ENCODE measurements around the gene ABTB2.

ABTB2 gene

GRCh38 chr11:34184505-34185015, 173.2 kb downstream of the ABTB2 start:
- DNase-seq (ENCODE audit: extremely low read depth, insufficient read length), result no peak
- TF ChIP-seq, protein P1, sequence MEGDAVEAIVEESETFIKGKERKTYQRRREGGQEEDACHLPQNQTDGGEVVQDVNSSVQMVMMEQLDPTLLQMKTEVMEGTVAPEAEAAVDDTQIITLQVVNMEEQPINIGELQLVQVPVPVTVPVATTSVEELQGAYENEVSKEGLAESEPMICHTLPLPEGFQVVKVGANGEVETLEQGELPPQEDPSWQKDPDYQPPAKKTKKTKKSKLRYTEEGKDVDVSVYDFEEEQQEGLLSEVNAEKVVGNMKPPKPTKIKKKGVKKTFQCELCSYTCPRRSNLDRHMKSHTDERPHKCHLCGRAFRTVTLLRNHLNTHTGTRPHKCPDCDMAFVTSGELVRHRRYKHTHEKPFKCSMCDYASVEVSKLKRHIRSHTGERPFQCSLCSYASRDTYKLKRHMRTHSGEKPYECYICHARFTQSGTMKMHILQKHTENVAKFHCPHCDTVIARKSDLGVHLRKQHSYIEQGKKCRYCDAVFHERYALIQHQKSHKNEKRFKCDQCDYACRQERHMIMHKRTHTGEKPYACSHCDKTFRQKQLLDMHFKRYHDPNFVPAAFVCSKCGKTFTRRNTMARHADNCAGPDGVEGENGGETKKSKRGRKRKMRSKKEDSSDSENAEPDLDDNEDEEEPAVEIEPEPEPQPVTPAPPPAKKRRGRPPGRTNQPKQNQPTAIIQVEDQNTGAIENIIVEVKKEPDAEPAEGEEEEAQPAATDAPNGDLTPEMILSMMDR (IDR thresholded peaks at IDR 0.05; ENCODE audit: insufficient read depth, low read length, poor library complexity, severe bottlenecking), result no peak
- no peaks in the 10 kb centered on the region for H3K27me3 ChIP-seq (replicated peaks; ENCODE audit: control insufficient read depth, insufficient read depth, low read length)
- H3K4me3 ChIP-seq (replicated peaks; ENCODE audit: low read depth, low read length), result no peak overlapping the region
- no peaks in the 10 kb centered on the region for H3K36me3 ChIP-seq (ENCODE audit: control insufficient read depth, insufficient read depth, low read length)

DNA sequence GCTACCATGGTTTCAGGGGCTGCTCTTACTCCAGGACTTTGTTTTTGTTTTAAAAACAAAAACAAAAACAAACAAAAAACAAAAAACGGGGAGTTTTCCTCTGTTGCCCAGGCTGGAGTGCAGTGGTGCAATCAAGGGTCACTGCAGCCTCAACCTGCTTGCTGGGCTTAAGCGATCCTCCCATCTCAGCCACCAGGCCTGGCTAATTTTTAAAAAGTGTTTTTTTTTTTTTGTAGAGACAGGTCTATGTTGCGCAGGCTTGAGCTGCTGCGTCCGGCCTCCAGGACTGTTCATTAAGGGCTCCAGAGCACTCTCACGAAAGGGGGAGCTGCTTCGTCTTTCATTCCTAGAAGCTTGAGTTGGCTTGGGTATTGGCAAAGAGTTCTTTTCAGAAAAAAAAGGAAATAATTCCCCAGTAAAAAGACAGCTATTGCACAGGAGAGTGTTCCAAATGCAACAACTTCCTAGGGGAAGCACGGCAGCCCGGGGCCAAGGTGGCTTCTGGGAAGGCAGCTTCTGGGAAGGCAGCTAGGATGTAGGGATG, 173.9 kb downstream of the ABTB2 start:
- DNase-seq (ENCODE audit: extremely low read depth, insufficient read length), result no peak
- H3K4me3 ChIP-seq (replicated peaks; ENCODE audit: low read depth, low read length), result no peak overlapping the region
- no peaks in the 10 kb centered on the region for H3K27me3 ChIP-seq (replicated peaks; ENCODE audit: control insufficient read depth, insufficient read depth, low read length)
- TF ChIP-seq, protein P1 (IDR thresholded peaks at IDR 0.05; ENCODE audit: insufficient read depth, low read length, poor library complexity, severe bottlenecking), result no peak
- no peaks in the 10 kb centered on the region for H3K36me3 ChIP-seq (ENCODE audit: control insufficient read depth, insufficient read depth, low read length)

DNA sequence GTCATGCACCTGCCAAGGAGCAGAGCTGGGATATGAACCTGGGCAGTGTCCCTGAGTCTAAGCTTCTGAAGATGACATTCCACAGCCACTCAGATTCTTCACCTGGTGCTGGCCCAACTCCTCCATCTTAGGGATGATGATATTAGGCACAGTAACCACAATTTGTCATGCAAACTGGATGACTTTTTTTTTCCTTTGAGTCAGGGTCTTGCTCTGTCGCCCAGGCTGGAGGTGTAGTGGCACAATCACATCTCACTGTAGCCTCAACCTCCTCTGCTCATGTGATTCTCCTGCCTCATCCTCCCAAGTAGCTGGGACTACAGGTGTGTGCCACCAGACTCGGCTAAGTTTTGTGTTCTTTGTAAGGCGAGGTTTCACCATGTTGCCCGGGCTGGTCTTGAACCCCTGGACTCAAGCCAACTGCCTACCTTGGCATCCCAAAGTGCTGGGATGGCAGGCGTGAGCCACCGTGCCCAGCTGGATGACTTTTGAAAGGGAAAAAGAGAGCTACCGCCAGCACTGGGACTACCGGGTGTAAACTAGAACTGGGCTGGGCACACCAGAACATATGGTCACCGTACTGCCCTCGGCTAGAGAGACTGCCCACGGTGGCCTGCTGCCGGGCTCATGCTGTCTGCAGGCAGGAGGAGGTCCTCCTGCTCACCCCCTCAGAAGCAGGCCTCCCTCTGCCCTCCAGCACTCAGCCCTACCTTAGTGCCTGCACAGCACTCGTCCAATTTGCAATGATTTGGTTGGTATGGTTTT, 174.7 kb downstream of the ABTB2 start:
- H3K4me3 ChIP-seq (replicated peaks; ENCODE audit: low read depth, low read length), result no peak overlapping the region
- DNase-seq (ENCODE audit: extremely low read depth, insufficient read length), result no peak
- no peaks in the 10 kb centered on the region for H3K36me3 ChIP-seq (ENCODE audit: control insufficient read depth, insufficient read depth, low read length)
- no peaks in the 10 kb centered on the region for H3K27me3 ChIP-seq (replicated peaks; ENCODE audit: control insufficient read depth, insufficient read depth, low read length)
- TF ChIP-seq, protein P1 (IDR thresholded peaks at IDR 0.05; ENCODE audit: insufficient read depth, low read length, poor library complexity, severe bottlenecking), result no peak

DNA sequence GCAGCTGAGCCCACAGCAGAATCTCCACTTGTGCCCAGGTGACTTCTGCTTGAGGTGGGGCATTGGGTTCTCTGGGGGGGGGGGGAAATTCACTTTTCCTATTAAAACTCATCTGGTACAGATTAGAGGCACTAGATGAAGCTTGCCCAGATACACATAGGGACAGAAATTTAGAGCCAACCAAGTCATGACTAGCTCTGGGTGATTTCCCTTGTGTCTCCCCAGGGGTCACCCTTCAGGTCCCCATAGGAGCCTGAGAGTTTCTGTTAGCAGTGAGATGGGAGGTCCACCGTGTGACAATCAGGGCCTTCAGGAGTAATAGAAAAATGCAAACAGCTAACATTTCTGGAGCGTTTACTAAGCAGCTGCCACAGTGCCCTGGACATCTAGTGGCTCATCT, 175.4 kb downstream of the ABTB2 start:
- H3K36me3 ChIP-seq (ENCODE audit: control insufficient read depth, insufficient read depth, low read length), result no peaks in the 10 kb centered on the region
- H3K4me3 ChIP-seq (replicated peaks; ENCODE audit: low read depth, low read length), result no peak overlapping the region
- no peaks in the 10 kb centered on the region for H3K27me3 ChIP-seq (replicated peaks; ENCODE audit: control insufficient read depth, insufficient read depth, low read length)
- DNase-seq (ENCODE audit: extremely low read depth, insufficient read length), result no peak
- TF ChIP-seq, protein P1 (IDR thresholded peaks at IDR 0.05; ENCODE audit: insufficient read depth, low read length, poor library complexity, severe bottlenecking), result no peak

- TF ChIP-seq, protein P1 (IDR thresholded peaks at IDR 0.05; ENCODE audit: insufficient read depth, low read length, poor library complexity, severe bottlenecking), result no peak
- H3K4me3 ChIP-seq (replicated peaks; ENCODE audit: low read depth, low read length), result no peak overlapping the region
- no peaks in the 10 kb centered on the region for H3K27me3 ChIP-seq (replicated peaks; ENCODE audit: control insufficient read depth, insufficient read depth, low read length)
- H3K36me3 ChIP-seq (ENCODE audit: control insufficient read depth, insufficient read depth, low read length), result no peaks in the 10 kb centered on the region
- no peak for DNase-seq (ENCODE audit: extremely low read depth, insufficient read length)
Measured at GRCh38 chr11:34181856-34182405, 175.9 kb downstream of the ABTB2 start.

Measured in GM06990 (cell line).